H9 (cell line): ENCODE data around the gene GPC6. TPM values are rescaled to one million over a fixed set of nuclear protein-coding genes. Genes with fewer than 3 reads are reported as not detected.

Experiments used
- DNase-seq: peaks from one replicate; pipeline ENCODE4 v3.0.0-alpha.2; 2017
- H2AFZ ChIP-seq: one replicate; pipeline ENCODE4 v1.6.1; 2013; ENCODE audit warnings: mild to moderate bottlenecking, low read length, control low read depth, moderate library complexity
- H2AK5ac ChIP-seq: 2 replicates; pipeline ENCODE4 v1.6.1; 2013; ENCODE audit warnings: low read length, control low read depth, mixed read lengths; ENCODE audit not compliant: insufficient read length
- H2BK120ac ChIP-seq: one replicate; pipeline ENCODE4 v1.6.1; 2013; ENCODE audit warnings: low read depth, mild to moderate bottlenecking, low read length, control low read depth, inconsistent platforms; ENCODE audit not compliant: poor library complexity, severe bottlenecking
- H2BK12ac ChIP-seq: 2 replicates; pipeline ENCODE4 v1.6.1; 2013; ENCODE audit warnings: low read length, control low read depth, mixed read lengths, low read depth; ENCODE audit not compliant: insufficient read length
- H2BK15ac ChIP-seq: 2 replicates; pipeline ENCODE4 v1.6.1; 2013; ENCODE audit warnings: low read depth, low read length, control low read depth
- H2BK20ac ChIP-seq: one replicate; pipeline ENCODE4 v1.6.1; 2013; ENCODE audit warnings: low read depth, mild to moderate bottlenecking, low read length, control low read depth, inconsistent platforms; ENCODE audit not compliant: poor library complexity, severe bottlenecking
- H2BK5ac ChIP-seq: 2 replicates; pipeline ENCODE4 v1.6.1; 2013; ENCODE audit warnings: low read length, control low read depth, mixed read lengths; ENCODE audit not compliant: insufficient read length
- H3K14ac ChIP-seq: 2 replicates; pipeline ENCODE4 v1.6.1; 2013; ENCODE audit warnings: low read length, control low read depth; ENCODE audit not compliant: insufficient read depth
- H3K18ac ChIP-seq: 2 replicates; pipeline ENCODE4 v1.6.1; 2013; ENCODE audit warnings: low read depth, mild to moderate bottlenecking, mixed read lengths, low read length, control low read depth; ENCODE audit not compliant: insufficient read length
- H3K23ac ChIP-seq: 2 replicates; pipeline ENCODE4 v1.6.1; 2013; ENCODE audit warnings: low read length, control low read depth, mixed read lengths, low read depth; ENCODE audit not compliant: insufficient read length
- H3K23me2 ChIP-seq: 2 replicates; pipeline ENCODE4 v1.6.1; 2013; ENCODE audit warnings: low read depth, mild to moderate bottlenecking, mixed read lengths, low read length, control low read depth; ENCODE audit not compliant: insufficient read length, poor library complexity, severe bottlenecking
- H3K27ac ChIP-seq: 2 replicates; pipeline ENCODE4 v1.5.1; 2013; ENCODE audit warnings: low read length, control low read depth, mixed read lengths, low read depth; ENCODE audit not compliant: insufficient read length
- H3K27me3 ChIP-seq: 2 replicates; pipeline ENCODE4 v1.6.1; 2013; ENCODE audit warnings: low read length, control low read depth, inconsistent platforms; ENCODE audit not compliant: insufficient read depth
- H3K4ac ChIP-seq: 2 replicates; pipeline ENCODE4 v1.6.1; 2013; ENCODE audit warnings: low read depth, mild to moderate bottlenecking, control low read depth, inconsistent platforms, low read length, moderate library complexity
- H3K4me1 ChIP-seq: 2 replicates; pipeline ENCODE4 v1.6.1; 2013; ENCODE audit warnings: low read length, control low read depth, inconsistent platforms; ENCODE audit not compliant: insufficient read depth
- H3K4me2 ChIP-seq: 2 replicates; pipeline ENCODE4 v1.6.1; 2013; ENCODE audit warnings: low read length, control low read depth, mixed read lengths; ENCODE audit not compliant: insufficient read length, insufficient read depth
- H3K56ac ChIP-seq: 2 replicates; pipeline ENCODE4 v1.6.1; 2013; ENCODE audit warnings: low read depth, mild to moderate bottlenecking, mixed read lengths, low read length, control low read depth; ENCODE audit not compliant: insufficient read length
- H3K79me1 ChIP-seq: 2 replicates; pipeline ENCODE4 v1.6.1; 2013; ENCODE audit warnings: low read depth, mild to moderate bottlenecking, moderate library complexity, low read length, control low read depth, inconsistent platforms; ENCODE audit not compliant: insufficient read depth, poor library complexity, severe bottlenecking
- H3K79me2 ChIP-seq: 2 replicates; pipeline ENCODE4 v1.6.1; 2013; ENCODE audit warnings: low read length, control low read depth, inconsistent platforms; ENCODE audit not compliant: insufficient read depth
- H3K9ac ChIP-seq: 2 replicates; pipeline ENCODE4 v1.6.1; 2013; ENCODE audit warnings: low read length, control low read depth, mixed read lengths; ENCODE audit not compliant: insufficient read length; ENCODE audit errors: extremely low read depth
- H3K9me3 ChIP-seq: one replicate; pipeline ENCODE4 v1.6.1; 2013; ENCODE audit warnings: low read depth, low read length, inconsistent platforms; ENCODE audit not compliant: control insufficient read depth
- H3T11ph ChIP-seq: one replicate; pipeline ENCODE4 v1.6.1; 2013; ENCODE audit warnings: mild to moderate bottlenecking, low read length, control low read depth, inconsistent platforms
- H4K20me1 ChIP-seq: one replicate; pipeline ENCODE4 v1.6.1; 2013; ENCODE audit not compliant: control insufficient read depth, insufficient read length, insufficient read depth
- H4K5ac ChIP-seq: 2 replicates; pipeline ENCODE4 v1.6.1; 2013; ENCODE audit warnings: low read depth, mild to moderate bottlenecking, mixed read lengths, low read length, control low read depth; ENCODE audit not compliant: insufficient read length
- H4K8ac ChIP-seq: replicated peaks from 2 replicates; pipeline ENCODE4 v1.6.1; 2013; ENCODE audit warnings: low read length, control low read depth, mixed read lengths, low read depth; ENCODE audit not compliant: insufficient read length
- H4K91ac ChIP-seq: 2 replicates; pipeline ENCODE4 v1.6.1; 2013; ENCODE audit warnings: low read depth, mild to moderate bottlenecking, moderate library complexity, mixed read lengths, low read length, control low read depth; ENCODE audit not compliant: insufficient read length
- H3K27ac Mint-ChIP-seq, 3 experiments: 2 replicates in 2 of 3; 3 replicates in 1 of 3; pipeline ENCODE4 v1.8.0; 2020 to 2021; ENCODE audit warnings: mixed read lengths in 3 of 3, mild to moderate bottlenecking in 1 of 3, moderate library complexity in 1 of 3
- H3K27me3 Mint-ChIP-seq: 2 replicates; pipeline ENCODE4 v1.8.0; 2021; ENCODE audit warnings: low read depth, mild to moderate bottlenecking, moderate library complexity, mixed read lengths
- H3K36me3 Mint-ChIP-seq, 3 experiments: 2 replicates in 2 of 3; 3 replicates in 1 of 3; pipeline ENCODE4 v1.8.0; 2020 to 2021; ENCODE audit warnings: low read depth in 3 of 3, mixed read lengths in 3 of 3; ENCODE audit not compliant: insufficient read depth in 1 of 3
- H3K4me1 Mint-ChIP-seq, 2 experiments: 2 replicates each; pipeline ENCODE4 v1.8.0; 2020; ENCODE audit warnings: mixed read lengths in 2 of 2
- H3K4me3 Mint-ChIP-seq, 2 experiments: 2 replicates in 1 of 2; 3 replicates in 1 of 2; pipeline ENCODE4 v1.8.0; 2020 to 2021; ENCODE audit warnings: mild to moderate bottlenecking in 2 of 2, mixed read lengths in 2 of 2, moderate library complexity in 1 of 2
- H3K9me3 Mint-ChIP-seq, 2 experiments: 2 replicates in 1 of 2; 3 replicates in 1 of 2; pipeline ENCODE4 v1.8.0; 2020; ENCODE audit warnings: mild to moderate bottlenecking in 2 of 2, mixed read lengths in 2 of 2, moderate library complexity in 1 of 2
- CTCF ChIP-seq: fragments of 200-600 bp; sonication (generic); conservative IDR thresholded peaks from 3 replicates; pipeline ENCODE4 v1.8.0; 2021; ENCODE audit warnings: antibody characterized with exemption, mild to moderate bottlenecking
- WGBS: extraction: QIAGEN DNeasy Blood & Tissue Kit; methylation state at CpG from one replicate; pipeline ENCODE4 v1.1.7; 2013; ENCODE audit warnings: missing lambda C conversion rate, low lambda C conversion rate, mixed read lengths; ENCODE audit not compliant: insufficient read length; ENCODE audit errors: extremely low coverage; 5-methylcytosine and 5-hydroxymethylcytosine counted together
- total RNA-seq: library from RNA; stranded (reverse); gene quantifications from 2 replicates; pipeline ENCODE4 v1.2.1, GENCODE V29; 2021

GPC6 gene
- total RNA-seq, 1 experiment from 2014 or later, result 15.6 TPM

DNA sequence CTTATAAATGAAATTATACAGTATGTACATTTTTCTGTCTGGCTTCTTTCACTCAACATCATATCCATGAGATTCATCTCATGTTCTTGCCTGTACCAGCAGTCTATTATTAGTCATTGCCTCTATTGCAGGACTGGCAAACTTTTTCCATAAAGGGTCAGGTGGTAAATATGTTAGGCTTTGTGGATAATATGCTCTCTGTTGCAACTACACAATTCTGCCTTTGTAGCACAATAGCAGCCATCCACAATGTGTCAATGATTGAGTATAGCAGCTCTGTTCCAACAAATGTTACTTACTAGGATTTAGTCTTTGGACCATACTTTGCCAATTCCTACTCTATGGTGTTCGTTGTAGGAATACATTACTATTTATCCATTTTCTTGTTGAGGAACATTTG lies 948.5 kb downstream of the GPC6 start:
- no peak overlapping the region for H3K14ac ChIP-seq
- no peak overlapping the region for H2AFZ ChIP-seq
- no peak overlapping the region for H3K4me2 ChIP-seq
- H4K91ac ChIP-seq, result no peak overlapping the region
- no peak overlapping the region for H2BK120ac ChIP-seq
- no peak overlapping the region for H2BK15ac ChIP-seq
- H3K56ac ChIP-seq, result no peak overlapping the region
- H3K79me2 ChIP-seq, result no peaks in the 10 kb centered on the region
- Mint-ChIP-seq H3K36me3 (no peaks in the 10 kb centered on the region), H3K4me3 (no peak overlapping the region), H3K4me1 (peaks cover 14 to 23% of the 10 kb centered on the region in 2 experiments), H3K9me3 (no peaks in the 10 kb centered on the region), H3K27me3 (no peaks in the 10 kb centered on the region), H3K27ac (no peak overlapping the region)
- no peak for DNase-seq
- no peak for TF ChIP-seq CTCF
- peaks cover 3% of the 10 kb centered on the region; the same call in 1 of the 2 replicates for H3K4me1 ChIP-seq
- no peak overlapping the region for H4K8ac ChIP-seq
- H3K27ac ChIP-seq, result no peak overlapping the region
- H3K23ac ChIP-seq, result no peak overlapping the region
- H2BK5ac ChIP-seq, result no peak overlapping the region
- H3K9me3 ChIP-seq, result no peaks in the 10 kb centered on the region
- H3K18ac ChIP-seq, result no peak overlapping the region
- no peaks in the 10 kb centered on the region; the same call in 1 of the 2 replicates for H3K27me3 ChIP-seq
- no peak overlapping the region for H3T11ph ChIP-seq
- H2BK12ac ChIP-seq, result no peak overlapping the region
- H2AK5ac ChIP-seq, result no peak overlapping the region
- no peaks in the 10 kb centered on the region for H4K20me1 ChIP-seq
- H4K5ac ChIP-seq, result no peak overlapping the region
- no peak overlapping the region for H2BK20ac ChIP-seq
- H3K23me2 ChIP-seq, result no peaks in the 10 kb centered on the region
- H3K9ac ChIP-seq, result no peak overlapping the region
- no peak overlapping the region for H3K4ac ChIP-seq
- no CpG with 5 or more reads among the region's 1 CpG for WGBS
- H3K79me1 ChIP-seq, result no peaks in the 10 kb centered on the region
